GM15510 (cell line): ENCODE results near the gene FAM107B.

Experiments
- POLR2A ChIP-seq: IDR thresholded peaks from 3 replicates; pipeline ENCODE4 v1.6.1; 2011; ENCODE audit warnings: borderline replicate concordance; ENCODE audit not compliant: insufficient read length; ENCODE audit errors: extremely low read depth

The FAM107B gene

DNA sequence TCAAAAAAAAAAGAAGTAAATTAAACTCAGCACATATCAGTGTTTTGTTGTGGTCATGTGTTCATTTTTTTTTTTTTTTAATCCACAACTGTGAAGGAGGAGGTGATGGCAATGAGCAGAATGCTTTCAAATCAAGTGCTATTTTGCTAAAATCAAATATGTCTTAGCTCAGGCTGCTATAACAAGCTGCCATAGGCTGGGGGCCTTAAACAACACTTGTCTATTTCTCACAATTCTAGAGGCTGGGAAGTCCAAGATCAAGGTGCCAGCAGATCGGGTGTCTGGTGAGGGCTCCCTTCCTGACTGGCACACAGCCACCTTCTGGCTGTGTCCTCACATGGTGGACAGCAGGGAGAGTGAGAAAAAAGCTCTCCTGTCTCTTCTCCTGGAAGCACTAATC lies 203.9 kb downstream of the FAM107B start:
- TF ChIP-seq POLR2A, result no peak

DNA sequence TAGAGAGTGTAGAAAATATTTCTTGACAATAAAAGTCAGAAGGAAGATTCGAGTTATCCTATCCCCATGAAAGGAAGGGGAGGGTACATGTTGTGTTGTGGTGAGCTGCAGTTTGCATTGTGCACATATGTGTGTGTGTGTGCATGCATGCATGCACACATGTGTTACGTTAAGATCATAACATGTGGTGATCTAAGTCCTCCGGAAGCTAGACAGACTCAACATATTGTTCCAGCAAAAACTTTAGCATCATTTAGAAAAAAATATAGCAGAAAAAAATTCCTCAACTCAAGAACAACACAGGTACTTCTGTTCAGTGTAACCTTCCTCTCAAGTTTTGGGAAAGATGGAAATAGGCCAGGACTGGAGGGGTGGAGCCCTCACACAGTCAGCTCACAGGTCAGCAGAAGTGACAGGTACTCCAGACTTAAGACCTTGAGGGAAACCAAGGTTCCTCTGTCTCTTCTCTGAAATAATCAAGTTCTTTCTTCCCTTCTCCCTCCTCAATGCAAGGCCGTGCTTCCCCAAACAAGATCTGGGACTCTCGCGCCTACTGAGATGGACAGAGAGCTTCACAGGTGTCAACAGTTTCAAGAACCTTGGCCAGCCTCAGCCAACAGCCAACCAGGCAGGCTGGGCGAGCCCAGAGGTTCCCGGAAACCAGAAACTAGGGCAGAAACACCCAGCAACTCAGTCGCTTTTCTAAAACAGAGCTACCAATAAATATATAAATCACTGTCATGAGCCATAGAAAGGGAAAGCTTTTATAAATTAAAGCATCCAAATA lies 205.2 kb downstream of the FAM107B start:
- no peak for TF ChIP-seq POLR2A

DNA sequence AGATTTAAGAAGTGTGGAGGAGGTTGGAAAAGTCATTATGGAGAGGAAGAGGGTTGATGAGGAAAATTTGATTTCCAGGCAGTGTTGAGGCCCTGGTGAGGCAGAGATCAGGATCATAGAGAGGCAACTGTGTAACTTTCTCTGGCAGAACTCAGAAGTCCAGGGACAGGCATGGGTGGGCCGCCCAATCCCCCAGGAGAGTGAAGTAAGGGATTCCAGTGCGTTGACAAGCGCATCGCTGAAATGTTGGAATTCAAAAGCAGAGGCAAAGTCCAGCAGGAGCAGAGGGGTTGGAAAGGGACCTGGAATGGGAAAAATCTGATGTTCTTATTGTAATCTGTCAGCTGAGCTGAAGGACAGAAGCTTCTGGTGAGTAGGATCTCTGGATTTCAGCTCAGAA lies 207.3 kb downstream of the FAM107B start:
- TF ChIP-seq POLR2A, result no peak

DNA sequence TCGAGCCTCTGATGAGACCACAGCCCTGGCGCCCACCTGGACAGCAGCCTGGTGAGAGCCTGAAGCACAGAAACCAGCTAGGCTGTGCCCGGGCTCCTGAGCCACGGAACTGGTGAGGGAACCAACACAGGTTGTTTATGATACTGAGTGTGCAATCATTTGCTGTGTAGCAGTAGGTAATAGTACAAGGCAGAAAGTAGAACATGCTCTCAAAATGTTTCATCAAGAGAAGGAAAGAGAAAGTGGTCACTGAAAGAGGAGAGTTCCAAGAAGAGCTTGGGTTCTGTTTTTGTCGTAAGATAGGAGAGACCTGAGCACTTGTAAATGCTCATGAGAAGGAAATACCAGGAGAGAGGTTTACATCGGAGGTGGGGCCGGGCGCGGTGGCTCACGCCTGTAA lies 208.2 kb downstream of the FAM107B start:
- no peak for TF ChIP-seq POLR2A

DNA sequence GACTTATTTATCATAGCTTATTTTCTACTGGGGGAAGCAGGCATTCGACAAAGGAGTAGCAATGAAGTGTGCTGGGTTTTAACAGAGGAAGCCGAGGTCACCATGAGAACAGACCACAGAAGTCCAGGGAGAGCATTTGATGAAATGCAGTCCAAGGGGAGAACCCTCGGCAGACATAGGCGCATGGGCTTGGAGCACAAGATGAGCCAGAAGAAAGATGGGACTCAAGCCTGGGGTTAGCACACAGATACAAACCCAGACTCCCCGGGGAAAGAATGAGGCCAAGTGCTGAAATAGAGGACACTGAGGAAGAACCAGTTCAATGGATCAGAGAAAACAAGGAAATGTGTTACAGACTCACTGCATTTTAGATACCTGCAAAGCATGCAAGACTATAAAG lies 209.5 kb downstream of the FAM107B start:
- TF ChIP-seq POLR2A, result no peak

DNA sequence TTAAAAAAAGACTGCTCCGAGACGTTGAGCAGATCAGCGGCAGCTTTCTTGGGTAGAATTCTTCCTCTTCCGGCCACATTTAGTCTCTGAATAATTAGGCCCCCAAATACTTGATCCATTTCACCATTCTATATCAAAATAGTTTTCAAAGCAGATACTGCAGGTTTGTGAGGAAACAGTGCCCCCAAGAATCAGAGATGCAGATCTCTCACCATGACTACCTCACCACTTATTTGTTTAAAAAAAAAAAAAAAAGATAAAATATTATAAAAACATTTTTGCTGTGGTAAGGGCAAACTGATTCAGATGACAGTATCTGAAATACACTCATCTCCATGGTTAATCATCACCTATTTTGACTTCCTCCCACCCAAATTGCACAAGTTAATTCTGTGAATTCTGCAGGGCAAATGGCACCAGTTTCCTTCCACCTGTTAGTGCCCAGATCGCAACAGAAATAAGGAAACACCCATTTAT lies 210.4 kb downstream of the FAM107B start:
- no peak for TF ChIP-seq POLR2A

DNA sequence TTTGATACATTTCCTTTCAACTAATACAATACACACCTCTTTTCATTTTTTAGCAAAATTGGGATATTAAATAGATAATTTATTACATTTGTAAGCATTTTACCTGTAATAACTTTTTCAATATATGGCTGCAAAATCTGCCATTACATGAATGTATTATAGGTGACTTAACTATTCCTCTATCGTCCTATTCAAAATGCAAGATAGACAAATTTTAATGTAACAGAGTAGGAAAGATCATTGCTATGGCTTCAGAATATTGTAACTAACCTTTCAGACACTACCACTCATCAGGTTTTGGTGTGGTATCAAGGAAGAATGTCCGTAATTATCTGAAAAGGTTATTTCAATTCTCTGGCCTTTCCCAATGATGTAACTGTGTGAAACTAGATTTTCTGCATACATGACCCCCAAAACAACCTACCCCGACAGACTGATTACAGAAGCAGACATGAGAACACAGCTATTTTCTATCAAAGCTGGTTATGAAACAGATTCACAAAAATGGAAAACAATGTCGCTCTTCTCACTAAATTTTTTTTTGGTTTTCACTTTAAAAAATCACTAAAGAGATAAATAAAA lies 211.2 kb downstream of the FAM107B start:
- TF ChIP-seq POLR2A, result no peak

DNA sequence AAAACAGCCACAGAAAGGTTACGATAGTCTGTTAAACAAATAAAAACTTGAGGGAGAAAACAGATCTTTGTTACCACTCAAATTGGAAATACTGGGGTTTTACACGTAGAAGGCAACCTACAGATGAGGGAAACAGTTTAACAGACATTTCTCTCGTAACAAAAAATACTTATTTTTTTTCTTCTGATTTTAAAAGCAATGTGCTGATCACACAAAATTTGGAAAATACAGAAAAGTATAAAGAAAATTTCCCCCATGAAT lies 211.7 kb downstream of the FAM107B start:
- no peak for TF ChIP-seq POLR2A

DNA sequence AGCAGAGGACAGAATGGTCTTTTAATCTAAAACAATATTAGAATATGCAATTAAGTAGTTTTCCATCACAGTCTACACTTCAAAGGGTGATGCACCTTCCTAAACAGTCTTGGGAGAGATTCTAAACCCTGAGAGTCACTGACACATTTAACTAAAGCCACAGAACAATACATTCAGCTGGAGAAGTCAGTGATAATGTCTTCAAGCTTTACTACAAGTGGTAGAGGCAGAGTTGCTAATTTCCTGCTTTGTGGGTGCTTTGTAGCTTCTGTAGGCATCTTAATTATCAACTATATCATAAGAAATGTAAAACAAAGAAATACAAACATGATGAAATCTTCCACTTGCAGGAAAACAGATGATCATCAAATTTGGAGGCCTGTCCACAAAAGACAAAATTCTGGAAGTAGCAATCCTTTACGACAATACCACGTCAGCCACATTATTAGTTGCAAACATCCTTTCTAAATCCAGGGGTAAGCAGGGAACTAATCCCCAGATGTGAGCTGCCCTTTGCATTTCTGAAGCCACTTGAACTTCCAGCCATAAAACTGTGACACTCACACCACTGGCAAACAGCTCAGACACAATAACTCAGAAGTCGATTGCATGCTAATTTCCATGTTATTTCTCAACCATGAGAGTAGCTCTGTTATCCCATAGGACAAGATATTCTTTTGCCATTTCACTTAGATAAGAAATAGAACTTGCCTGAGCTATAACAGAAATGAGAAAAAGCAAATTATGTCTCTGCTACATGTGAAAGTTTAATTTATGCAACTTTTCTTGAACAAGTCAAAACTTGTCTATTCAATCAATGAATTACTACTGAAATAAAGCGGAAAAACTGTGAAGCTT lies 212.2 kb downstream of the FAM107B start:
- no peak for TF ChIP-seq POLR2A

DNA sequence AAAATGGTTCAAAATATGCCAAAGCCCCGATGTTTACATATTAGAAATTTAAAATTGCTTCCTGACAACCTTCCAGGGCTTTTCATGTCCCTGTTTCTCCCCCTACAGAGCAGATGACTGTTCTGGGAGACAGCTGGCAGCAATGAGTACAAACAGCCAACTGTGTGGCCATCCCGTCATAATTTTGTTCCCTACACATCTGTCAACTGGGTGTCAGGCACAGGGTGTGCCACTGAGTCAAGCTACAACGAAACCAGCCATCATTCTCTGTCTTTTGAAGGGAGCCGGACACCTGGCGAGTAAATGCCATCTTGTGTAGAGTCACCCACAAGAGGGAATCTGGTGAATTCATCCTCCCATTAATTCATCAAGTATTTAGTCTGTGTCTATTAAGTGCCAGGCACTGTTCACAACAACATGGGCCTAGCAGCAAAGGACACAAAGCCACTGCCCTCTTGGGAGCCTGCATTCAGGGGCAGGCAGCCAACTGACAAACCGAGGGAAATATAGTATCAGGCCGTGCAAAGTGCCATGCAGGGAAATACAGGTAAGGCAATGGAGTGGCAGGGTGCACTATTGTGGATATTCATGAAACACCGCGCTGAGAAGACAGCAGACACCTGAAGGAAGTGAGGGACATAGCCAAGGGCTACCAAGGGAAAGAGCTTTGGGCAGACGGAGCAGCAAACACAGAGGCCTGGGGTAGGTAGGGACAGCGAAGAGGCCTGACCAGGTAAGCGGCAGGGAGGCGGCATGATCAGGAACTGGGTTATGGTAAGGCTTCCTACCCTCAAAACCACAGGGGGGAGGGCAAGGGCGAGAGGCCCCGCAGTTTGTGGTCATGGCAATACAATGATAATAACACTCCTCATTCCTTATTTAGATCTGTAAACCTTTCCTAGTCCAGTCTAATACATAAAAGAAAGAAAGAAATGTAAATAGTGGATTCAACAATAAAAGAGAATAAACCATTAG lies 213.6 kb downstream of the FAM107B start:
- TF ChIP-seq POLR2A, result no peak

DNA sequence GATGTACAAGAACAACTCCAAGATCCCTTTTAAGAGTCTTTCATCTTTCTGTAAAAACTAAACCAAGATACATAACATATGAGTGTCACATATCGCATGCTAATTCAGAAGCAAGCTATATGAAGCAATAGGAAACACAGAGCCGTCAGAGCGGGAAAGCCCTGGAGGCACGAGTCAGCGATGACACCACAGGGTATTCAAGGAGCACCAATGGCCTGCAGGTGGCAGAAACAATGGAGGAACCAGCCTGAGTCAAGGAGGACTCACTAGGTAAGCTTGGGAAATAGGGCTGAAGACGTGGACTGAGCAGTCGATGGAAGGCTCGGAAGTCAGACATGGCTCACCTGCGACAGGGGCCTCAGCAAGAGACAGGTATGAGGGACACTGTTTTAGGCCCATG lies 214.4 kb downstream of the FAM107B start:
- TF ChIP-seq POLR2A, result no peak

DNA sequence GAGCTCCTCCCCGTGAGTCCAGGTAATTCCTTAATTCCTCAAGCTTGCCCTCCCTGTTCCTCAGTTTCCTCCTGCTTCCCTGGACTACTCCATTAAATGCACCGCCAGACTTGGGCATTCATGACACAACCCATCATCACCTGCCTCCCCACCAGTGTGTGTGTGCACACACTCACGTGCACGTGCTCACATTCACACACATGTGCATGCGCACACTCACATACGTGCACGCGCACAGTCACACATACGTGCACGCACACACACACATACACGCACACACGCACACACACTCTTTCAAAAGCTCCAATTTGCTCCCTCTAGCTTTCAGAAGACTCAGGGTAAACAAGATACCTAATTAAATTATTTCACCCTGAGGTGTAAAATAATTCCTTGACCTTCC lies 216.7 kb downstream of the FAM107B start:
- TF ChIP-seq POLR2A, result no peak

DNA sequence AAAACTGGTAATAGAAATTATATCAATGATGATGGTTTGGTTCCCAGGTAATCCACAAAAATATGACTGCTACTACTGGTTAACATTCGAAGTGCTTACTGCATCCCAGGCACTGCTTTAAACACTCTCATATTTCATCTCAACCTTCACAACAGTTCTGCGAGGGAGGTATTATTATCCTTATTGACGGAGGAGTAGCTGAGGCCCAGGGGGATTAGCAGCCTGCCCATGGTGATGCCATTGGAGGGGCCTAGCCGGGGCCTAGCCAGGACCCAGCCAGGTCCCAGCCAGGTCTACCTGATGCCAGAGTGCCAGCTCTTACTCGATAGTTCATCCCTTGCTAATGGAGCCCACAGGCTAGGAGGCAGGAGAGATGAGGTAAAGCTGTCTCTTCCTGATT lies 217.1 kb downstream of the FAM107B start:
- no peak for TF ChIP-seq POLR2A

DNA sequence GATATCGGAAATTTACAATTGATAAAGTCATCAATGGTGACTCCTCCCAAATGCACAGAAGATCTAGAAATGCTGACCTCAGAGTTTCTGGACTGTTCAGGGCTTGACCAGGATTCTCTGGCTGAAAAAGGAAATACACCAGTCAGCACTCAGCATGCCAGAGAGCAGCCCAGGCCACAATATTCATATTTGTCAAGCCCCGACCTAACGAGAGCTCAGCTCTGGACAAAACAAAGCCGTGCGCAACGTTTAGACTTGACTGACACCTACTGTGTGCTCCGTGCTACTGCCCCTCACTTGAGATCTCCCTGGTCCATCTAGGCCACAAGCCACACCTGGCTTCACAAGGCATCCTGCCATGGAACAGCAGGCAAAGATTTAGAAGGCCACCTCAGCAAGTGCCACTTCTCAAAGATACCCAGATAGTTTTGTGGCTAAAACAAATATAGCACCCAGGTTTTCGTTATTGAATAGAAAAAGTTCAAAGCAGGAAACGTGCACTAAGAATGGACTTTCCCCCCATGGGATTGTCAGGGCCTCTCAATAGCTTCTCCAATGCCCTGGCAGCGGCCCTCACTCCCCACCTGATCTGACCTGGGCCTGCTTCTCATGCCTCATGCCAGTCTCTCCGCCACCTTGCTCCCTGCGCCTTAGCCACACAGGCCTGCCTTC lies 218.3 kb downstream of the FAM107B start:
- no peak for TF ChIP-seq POLR2A

DNA sequence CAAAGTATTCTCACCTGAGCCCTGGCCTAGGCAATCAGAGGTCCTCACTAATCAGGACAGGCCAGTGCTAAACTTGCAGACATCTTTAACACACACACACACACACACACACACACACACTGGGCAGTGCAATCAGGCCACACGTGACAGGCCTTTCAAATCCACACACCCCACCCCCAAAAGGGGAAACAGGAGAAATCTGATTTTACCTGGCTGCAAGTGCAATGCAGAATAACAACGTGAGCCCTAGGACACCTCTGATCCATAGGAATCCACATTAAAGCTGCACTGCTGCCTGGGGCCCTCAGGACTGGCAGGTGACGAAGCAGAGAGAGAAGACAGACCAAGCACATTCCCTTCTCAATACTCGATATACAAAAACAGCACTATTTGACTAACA lies 218.9 kb downstream of the FAM107B start:
- no peak for TF ChIP-seq POLR2A
